ENCODE results near the gene IL23R.

IL23R gene

GRCh38 chr1:67171574-67171955 lies 5.3 kb downstream of the IL23R start:
- H3K9me3 ChIP-seq (ENCODE audit: low read length) = no peaks in the 10 kb centered on the region
- no peaks in the 10 kb centered on the region for H3F3A ChIP-seq (ENCODE audit: insufficient read depth, low read length)
- H3K4me1 ChIP-seq (ENCODE audit: insufficient read depth, low read length, severe bottlenecking) = no peaks in the 10 kb centered on the region
- no peaks in the 10 kb centered on the region for H3K36me3 ChIP-seq (ENCODE audit: insufficient read depth, low read length)
- H4K20me1 ChIP-seq (ENCODE audit: insufficient read depth, low read length) = no peaks in the 10 kb centered on the region
- no peaks in the 10 kb centered on the region for H3K79me2 ChIP-seq (ENCODE audit: insufficient read depth, low read length)
- no peak overlapping the region for H3K27ac ChIP-seq (ENCODE audit: low read depth, low read length, poor library complexity, severe bottlenecking)
- TF ChIP-seq CTCF (IDR thresholded peaks at IDR 0.05; ENCODE audit: low read length) (no peak), EZH2 (IDR thresholded peaks at IDR 0.05; ENCODE audit: borderline replicate concordance, low read length) (no peak)
- no peak overlapping the region for H3K4me2 ChIP-seq (ENCODE audit: low read length)
- H3K9ac ChIP-seq (ENCODE audit: low read length) = no peak overlapping the region
- H3K4me3 ChIP-seq (ENCODE audit: low read depth, low read length, poor library complexity, severe bottlenecking) = no peak overlapping the region
- no peaks in the 10 kb centered on the region for H3K9me2 ChIP-seq (ENCODE audit: low read depth, low read length)
- H3K27me3 ChIP-seq (ENCODE audit: insufficient read depth, low read length) = no peaks in the 10 kb centered on the region
- H2AFZ ChIP-seq (ENCODE audit: low read length) = no peak overlapping the region

GRCh38 chr1:67171978-67172377 lies 5.7 kb downstream of the IL23R start:
- no peaks in the 10 kb centered on the region for H3F3A ChIP-seq (ENCODE audit: insufficient read depth, low read length)
- no peaks in the 10 kb centered on the region for H3K79me2 ChIP-seq (ENCODE audit: insufficient read depth, low read length)
- H3K27me3 ChIP-seq (ENCODE audit: insufficient read depth, low read length) = no peaks in the 10 kb centered on the region
- no peaks in the 10 kb centered on the region for H3K9me2 ChIP-seq (ENCODE audit: low read depth, low read length)
- H2AFZ ChIP-seq (ENCODE audit: low read length) = no peak overlapping the region
- no peaks in the 10 kb centered on the region for H3K4me1 ChIP-seq (ENCODE audit: insufficient read depth, low read length, severe bottlenecking)
- H3K4me3 ChIP-seq (ENCODE audit: low read depth, low read length, poor library complexity, severe bottlenecking) = no peak overlapping the region
- TF ChIP-seq CTCF (IDR thresholded peaks at IDR 0.05; ENCODE audit: low read length) (no peak), EZH2 (IDR thresholded peaks at IDR 0.05; ENCODE audit: borderline replicate concordance, low read length) (no peak)
- no peaks in the 10 kb centered on the region for H3K9me3 ChIP-seq (ENCODE audit: low read length)
- H3K27ac ChIP-seq (ENCODE audit: low read depth, low read length, poor library complexity, severe bottlenecking) = no peak overlapping the region
- H4K20me1 ChIP-seq (ENCODE audit: insufficient read depth, low read length) = no peaks in the 10 kb centered on the region
- no peak overlapping the region for H3K4me2 ChIP-seq (ENCODE audit: low read length)
- H3K36me3 ChIP-seq (ENCODE audit: insufficient read depth, low read length) = no peaks in the 10 kb centered on the region
- H3K9ac ChIP-seq (ENCODE audit: low read length) = no peak overlapping the region

GRCh38 chr1:67173988-67174387 lies 7.7 kb downstream of the IL23R start:
- Histone ChIP-seq H3K79me2 (ENCODE audit: insufficient read depth, low read length) (no peaks in the 10 kb centered on the region), H3K36me3 (ENCODE audit: insufficient read depth, low read length) (no peaks in the 10 kb centered on the region), H3K27me3 (ENCODE audit: insufficient read depth, low read length) (no peaks in the 10 kb centered on the region), H3K9me2 (ENCODE audit: low read depth, low read length) (no peaks in the 10 kb centered on the region), H4K20me1 (ENCODE audit: insufficient read depth, low read length) (no peaks in the 10 kb centered on the region), H3K9me3 (ENCODE audit: low read length) (no peaks in the 10 kb centered on the region), H3K4me1 (ENCODE audit: insufficient read depth, low read length, severe bottlenecking) (no peaks in the 10 kb centered on the region), H3K4me3 (ENCODE audit: low read depth, low read length, poor library complexity, severe bottlenecking) (no peak overlapping the region), H3K9ac (ENCODE audit: low read length) (no peak overlapping the region), H3F3A (ENCODE audit: insufficient read depth, low read length) (no peaks in the 10 kb centered on the region), H3K4me2 (ENCODE audit: low read length) (no peak overlapping the region), H2AFZ (ENCODE audit: low read length) (no peak overlapping the region), H3K27ac (ENCODE audit: low read depth, low read length, poor library complexity, severe bottlenecking) (no peak overlapping the region)
- no peak for TF ChIP-seq EZH2 (IDR thresholded peaks at IDR 0.05; ENCODE audit: borderline replicate concordance, low read length)
- TF ChIP-seq CTCF (IDR thresholded peaks at IDR 0.05; ENCODE audit: low read length) = no peak
